NCI-H187 (cell line): ENCODE measurements around the gene SUSD2.
"Not testable (repeated sequence)": the region's sequence is repeated elsewhere in the genome, so short reads cannot be mapped to it uniquely, and the experiment has no call there.

ENCODE experiments used
- DNase-seq, 2 experiments: peaks; one replicate each; lab custom pipeline; 2025; lab: John Stamatoyannopoulos, UW

Gene SUSD2, protein sequence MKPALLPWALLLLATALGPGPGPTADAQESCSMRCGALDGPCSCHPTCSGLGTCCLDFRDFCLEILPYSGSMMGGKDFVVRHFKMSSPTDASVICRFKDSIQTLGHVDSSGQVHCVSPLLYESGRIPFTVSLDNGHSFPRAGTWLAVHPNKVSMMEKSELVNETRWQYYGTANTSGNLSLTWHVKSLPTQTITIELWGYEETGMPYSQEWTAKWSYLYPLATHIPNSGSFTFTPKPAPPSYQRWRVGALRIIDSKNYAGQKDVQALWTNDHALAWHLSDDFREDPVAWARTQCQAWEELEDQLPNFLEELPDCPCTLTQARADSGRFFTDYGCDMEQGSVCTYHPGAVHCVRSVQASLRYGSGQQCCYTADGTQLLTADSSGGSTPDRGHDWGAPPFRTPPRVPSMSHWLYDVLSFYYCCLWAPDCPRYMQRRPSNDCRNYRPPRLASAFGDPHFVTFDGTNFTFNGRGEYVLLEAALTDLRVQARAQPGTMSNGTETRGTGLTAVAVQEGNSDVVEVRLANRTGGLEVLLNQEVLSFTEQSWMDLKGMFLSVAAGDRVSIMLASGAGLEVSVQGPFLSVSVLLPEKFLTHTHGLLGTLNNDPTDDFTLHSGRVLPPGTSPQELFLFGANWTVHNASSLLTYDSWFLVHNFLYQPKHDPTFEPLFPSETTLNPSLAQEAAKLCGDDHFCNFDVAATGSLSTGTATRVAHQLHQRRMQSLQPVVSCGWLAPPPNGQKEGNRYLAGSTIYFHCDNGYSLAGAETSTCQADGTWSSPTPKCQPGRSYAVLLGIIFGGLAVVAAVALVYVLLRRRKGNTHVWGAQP

DNA sequence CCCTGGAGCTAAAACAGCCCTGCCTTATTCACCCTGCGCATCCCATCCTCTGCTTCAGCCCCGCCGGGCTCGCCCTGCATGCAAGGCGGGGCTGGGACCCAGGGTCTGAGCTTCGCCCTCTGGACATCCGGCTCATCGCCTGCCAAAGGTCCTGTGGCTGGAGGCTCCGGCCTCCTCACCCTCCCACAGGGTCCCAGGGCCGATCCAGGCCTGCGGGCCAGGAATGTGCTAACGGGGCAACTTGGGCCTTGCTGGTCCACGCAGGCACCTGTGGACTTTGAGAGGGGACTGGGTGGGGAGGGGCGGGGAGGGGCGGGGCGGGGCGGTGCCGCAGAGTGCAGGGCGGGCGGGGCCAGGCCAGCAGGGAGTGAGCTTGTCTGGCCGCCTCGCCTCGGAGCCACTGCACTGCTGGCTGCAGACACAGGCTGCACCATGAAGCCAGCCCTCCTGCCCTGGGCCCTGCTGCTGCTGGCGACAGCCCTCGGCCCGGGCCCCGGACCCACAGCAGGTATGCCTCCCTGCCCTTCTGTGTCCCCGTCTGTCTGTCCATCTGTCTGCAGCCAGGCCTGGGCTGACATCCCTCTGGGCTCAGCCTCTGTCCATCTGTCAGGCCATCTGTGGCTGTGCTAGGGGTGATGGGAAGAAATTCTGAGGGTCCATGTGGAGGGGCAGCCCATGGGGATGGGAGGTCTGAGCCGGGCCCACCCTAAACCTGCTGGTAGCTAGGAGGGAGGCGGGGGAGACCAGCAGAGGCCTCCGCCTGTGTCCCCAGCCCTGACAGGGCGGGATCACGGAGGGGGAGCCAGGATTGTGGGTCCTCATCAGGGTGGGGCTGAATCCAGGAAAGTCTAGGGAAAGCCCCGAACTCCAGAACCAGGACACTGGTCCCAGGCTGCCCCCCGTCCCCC, at the start of gene SUSD2:
TSS of gene SUSD2 (plus strand) at position 400 of the 908 bp plus-strand sequence. CDS start at position 433, 33 bp downstream.
- DNase-seq: no peak

DNA sequence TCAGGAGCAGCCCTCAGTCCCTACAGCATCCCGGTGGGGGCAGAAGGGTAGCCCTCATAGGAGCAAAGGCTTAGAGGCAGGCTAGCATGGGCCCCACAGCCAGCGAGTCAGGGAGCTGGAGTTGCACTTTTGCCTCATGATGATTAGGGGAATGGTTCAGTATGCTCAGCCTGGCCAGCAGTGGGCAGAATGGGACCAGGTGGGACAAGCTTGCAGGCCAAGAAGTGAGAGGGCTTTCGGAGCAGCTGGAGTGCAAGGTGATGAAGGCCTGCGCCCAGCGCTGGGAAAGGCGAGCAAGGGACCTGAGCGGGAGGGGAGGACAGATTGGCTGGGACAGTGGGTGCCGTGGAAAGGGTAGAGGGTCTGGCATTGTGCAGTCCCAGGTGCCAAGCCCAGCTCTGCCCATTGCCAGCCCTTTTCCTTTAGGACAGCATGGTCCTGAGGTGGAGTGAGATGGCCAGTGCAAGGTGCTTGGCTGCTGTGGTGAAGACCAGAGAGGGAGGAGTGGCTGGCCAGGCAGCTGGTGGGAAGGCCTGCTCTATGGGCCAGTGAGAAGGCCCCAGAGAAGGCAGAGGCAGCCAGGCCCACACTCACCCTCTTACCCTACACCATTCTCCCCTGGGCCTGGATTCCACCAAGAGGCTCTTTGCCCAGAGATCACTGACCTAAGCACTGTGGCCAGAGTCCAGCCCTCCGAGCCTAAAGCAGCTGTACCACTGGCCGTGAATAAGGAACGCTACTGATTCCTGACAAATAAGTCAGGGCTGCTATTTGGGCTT, 47.9 kb upstream of the SUSD2 start:
- DNase-seq: no peak

DNA sequence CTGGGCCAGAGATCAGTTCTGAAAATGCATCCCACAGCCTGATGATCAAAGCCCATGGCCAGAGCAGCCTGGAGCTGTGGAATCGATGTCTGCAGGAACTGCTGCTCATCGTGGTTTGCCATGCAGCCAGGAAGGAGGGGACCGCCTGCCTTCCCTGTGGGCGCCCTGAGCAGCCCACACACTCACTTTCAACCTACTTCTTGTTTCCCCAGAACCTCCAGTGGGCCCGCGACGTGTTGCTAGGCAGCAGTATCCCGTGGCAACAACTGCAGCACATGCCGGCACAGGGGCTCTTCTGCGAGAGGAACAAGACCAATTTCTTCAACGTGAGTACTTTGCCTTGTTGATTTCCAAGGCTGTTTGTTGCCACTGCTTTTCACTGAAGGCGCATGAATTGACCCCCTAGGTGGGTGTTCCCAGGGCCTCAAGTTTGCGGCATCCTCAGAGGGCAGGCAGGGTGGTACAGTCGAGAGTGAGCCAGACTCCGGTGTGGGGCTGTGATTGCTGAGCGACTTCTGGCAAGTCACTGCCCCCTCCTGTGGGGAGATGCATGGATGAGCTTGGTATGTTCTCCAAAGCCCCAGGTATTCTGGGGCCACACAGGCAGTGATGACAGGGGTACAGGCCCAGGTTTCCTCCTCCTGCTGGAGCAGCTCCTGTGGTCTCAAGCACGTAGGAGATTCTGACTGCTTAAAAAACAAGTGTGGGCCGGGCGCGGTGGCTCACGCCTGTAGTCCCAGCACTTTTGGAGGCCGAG, 47.0 kb upstream of the SUSD2 start:
- no peak for DNase-seq

DNA sequence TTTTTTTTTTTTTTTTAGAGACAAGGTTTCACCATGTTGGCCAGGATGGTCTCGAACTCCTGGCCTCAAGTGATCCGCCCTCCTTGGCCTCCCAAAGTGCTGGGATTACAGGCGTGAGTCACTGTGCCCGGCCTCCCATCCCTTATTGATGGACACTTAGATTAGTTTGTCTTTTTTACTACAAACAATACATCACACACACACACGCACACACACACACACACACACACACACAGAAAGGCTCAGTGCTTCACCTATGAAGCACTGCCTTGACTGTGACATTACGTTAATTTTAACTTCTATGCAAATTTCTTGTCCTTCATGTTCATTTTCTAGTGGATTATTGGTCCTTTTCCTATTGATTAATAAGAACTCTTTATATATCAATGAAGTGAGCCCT, 44.8 kb upstream of the SUSD2 start:
- DNase-seq: not testable (repeated sequence)

DNA sequence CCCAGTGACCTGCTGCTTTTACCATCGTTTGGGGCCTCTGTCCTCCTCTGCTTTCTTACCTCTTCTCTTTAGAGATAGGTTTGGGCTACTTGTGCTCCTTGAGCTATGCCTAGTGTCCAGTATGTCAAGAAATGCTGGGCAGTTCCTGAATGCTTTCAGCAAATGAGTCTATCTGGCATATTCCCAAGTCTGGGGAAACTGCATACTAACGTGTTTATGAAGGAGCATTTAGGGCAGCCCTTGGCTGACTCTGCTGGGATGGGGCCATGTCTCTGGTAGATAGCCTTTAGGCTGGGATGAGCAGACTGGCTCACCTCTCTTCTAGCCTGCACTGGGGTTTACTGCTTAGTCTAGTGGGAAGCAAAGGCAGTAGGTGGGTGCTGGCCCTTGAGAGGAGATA, 43.7 kb upstream of the SUSD2 start:
- DNase-seq: no peak

DNA sequence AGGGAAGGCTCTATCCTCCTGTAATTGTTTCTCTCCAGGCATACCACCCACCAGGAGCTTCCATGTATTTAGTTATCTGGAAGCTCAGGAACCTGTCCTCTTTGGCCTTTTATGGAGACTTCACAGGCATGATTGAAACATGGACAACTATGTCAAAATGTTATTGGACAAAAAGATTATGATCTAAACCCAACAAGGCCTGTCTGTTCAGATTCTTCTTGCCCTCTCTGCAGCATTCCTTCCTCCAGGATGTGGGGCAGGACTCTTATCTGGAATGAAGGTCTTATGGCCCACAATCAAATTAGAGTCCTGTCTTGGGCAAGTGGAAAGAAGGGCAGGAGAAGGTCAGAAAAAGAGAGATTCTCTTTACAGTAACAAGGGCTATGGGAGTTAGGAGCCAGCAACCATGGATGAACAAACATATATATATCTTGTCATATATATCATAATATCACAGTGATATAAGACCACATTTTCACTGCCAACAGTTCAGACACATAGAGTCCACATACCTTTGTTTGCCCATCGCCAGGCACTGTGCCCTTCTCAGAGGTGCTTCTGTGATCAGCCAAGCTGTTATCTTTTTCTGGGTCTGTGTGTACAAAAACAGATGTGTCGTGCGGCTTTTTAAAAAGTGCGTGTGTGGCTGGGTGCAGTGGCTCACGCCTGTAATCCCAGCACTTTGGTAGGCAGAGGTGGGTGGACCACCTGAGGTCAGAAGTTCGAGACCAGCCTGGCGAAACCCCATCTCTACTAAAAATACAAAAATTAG, 42.5 kb upstream of the SUSD2 start:
- no peak for DNase-seq

DNA sequence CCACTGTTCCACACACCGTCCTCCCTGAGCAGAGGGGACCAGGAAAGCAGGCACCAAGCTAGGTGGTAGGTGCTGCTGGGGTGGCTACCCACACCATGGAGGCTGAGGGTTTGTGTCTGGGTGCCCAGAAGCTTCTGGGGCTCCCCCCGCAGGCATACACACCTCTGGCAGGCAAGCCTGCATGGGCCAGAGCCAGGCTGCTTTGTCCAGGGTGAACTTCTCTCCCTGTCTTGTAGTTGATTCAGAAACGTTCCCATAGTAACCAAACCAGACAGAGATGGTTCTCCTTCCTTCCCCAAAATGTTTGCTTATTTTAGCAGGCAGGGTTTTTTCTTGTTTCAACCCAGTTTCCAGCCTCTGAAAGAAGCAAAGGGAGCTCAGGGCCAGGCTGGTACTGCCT, 40.9 kb upstream of the SUSD2 start:
- DNase-seq: no peak

DNA sequence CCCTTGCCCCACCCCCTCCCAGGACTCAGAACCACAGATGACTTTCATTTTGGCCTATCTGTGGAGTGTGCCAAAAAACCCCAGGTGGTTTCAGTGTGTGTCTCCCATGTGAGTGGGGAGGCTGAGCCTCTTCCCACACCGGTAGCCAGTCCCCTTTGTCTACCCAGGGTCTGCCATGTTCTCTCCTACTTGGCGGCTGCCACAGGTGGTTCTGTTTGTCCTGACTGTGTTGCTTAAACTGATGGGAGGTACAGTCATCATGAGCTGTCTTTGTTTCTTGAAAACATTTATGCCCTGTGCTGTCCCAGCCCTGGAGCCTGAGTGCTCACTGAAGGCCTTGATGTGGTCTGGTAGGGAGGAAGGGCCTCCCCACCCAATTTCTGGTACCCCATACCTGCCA, 39.7 kb upstream of the SUSD2 start:
- DNase-seq: no peak

DNA sequence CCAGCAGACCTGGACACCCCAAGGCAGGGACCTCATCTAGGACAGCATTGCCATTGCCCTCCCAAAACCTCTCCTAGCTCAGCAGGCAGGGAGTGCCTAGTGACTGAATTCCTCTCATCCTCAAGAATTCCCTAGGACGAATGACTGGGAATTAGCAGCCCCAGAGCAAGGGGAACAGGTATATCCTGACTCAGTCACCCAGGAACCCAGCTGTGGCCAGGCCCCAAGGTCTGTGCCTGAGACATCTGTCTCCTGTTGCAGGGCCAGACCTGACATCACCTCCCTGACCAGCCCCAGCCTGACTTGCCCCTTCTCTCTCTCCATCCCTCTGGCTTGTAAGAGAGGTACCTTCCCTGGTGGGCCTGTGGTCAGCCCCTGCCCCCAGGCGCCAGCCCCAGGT, 39.0 kb upstream of the SUSD2 start:
- DNase-seq: no peak

DNA sequence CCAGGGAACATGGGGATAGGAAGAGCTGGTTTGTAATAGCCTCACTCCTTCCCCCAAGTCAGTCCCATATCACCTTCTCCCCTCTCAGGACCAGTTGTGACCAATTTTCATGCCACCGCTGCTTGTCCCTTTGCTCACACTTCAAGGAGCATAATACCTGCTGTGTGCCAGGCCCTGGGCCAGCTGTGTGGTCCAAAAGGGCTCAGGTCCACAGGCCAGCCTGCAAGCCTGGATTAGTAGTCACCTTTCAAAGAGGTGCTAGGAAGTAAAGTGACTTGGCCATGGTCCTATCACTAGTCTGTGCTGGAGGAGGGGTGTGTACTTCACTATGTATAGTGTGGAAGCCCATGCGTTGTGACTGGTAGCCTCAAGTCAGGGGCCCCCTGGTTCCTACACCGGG, 38.5 kb upstream of the SUSD2 start:
- DNase-seq: no peak

DNA sequence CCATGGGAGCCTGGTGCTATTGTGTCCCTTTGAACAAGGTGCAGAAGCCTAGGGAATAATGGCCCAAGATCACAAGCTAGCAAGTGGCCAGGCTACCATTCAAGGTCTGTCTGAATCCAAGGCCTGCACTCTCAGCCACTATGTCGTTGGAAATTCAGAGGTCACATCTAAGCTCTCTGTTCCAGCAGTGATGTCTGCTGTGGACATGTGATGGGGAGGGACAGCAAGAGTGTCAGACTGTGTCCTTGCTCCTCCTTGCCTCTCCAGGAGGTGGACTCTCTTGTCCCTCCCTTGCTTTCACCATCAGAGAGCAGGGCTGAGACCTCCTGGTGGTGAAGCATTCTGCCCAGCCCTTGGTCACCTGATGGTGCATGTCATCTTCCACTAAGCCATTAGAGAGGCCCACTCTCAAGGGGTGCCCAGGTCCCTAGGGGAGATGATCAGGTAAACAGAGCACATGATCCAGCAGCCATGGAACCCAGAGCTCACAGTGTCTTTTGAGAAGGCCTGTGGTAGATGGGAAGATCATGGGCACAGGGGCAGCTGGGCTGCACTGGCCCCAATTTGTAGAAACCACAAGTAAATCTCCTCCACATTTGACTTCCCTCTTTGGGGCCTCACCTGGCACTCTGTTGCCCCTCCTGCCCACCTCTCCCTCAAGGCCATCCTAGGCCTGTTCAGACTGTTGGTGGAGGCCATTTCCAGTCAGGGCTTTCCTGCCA, 37.1 kb upstream of the SUSD2 start:
- no peak for DNase-seq

DNA sequence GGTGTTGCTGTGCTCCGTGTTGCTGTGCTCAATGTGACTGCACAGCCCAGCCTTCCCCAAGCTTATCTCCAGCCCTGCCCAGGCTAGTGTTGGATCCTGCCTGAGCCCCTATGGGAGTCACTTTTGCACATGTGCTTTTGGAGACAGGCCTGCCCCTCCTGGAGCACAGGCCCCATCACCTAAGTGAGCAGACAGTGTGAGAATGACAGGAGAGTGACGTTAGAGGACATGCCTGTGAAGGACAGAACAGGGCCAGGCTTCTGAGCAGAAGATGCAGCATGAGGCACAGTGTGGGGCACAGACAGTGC, 36.6 kb upstream of the SUSD2 start:
- DNase-seq: no peak

DNA sequence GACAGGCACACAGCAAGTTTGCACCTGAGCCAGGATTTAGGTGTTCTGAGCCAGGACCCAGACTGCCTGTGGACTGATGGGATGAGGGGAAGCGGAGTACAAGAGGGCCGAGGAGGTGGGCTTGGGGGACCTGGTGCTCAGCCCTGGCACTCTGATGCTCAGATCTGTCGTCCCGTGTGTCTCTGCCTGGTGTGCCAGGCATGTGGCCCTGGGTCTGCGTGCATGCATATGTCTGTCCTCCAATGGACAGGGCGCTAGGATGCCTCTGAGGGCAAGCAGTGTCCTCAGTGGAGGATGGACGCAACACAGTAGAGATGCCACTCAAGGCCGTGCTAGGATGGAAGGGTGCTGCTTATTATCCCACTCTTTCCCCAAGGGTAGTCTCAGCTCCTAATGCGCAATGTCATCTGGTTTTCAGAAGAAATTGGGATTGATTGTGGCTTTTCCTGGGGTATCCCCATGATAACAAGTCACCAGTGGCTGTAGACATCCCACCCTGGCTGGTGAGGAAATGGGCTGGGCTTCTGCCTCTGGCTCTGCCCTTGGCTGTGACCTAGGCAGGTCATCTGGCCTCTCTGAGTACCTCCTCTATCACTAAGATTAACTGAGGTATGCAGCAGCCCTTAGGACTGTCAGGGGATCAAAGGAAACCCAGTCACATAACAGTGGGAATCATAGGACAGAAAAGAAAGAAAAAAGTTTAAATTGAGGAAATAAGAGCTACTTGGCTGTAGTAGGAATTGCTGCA, 35.7 kb upstream of the SUSD2 start:
- no peak for DNase-seq

DNA sequence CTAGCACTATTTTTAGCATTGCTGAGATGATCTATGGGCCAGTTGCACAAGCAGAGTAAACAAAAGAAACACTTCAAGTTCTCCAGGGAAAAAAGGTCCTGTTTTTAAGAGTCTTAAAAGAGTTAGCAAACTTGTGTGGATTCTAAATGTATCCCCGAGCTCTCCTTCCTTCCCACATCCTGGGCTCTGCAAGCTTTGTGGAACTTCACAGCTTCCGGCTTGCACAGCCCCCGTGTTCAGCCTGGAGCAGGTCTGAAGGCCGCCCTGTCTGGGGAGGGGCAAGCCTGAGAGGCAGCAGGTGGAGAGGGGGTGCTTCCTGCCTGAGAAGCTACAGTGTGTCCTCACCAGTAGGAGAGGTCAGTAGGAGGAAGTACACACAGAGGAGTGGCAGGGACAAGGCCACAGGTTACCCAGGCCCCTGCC, 35.1 kb upstream of the SUSD2 start:
- peak in 1 of 2 experiments; percentile 1 for DNase-seq

DNA sequence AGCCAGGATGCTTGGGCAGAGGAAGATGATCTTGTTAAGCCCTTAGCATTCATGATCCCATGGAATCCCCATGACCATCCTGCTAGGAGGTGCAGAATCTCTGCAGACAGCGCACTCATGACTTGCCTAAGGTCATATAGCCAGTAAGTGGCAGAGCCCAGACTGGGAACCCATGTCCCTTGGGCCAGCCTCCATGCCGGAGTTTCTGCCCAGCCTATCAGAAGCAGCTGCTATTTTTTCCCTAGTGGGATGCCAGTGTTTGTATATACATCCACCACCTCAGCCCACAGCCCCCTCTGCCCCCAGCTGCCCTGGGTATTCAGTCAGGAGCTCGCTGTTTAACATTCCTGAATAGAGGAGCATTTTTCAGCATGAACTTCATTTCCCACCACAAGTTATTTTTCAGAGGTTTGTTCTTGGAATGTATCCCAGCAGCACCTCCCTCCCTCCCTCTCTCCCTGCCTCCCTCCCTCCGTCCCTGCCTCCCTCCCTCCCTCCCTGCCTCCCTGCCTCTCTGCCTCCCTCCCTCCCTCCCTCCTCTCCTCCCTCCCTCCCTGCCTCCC, 34.4 kb upstream of the SUSD2 start:
- no peak for DNase-seq

DNA sequence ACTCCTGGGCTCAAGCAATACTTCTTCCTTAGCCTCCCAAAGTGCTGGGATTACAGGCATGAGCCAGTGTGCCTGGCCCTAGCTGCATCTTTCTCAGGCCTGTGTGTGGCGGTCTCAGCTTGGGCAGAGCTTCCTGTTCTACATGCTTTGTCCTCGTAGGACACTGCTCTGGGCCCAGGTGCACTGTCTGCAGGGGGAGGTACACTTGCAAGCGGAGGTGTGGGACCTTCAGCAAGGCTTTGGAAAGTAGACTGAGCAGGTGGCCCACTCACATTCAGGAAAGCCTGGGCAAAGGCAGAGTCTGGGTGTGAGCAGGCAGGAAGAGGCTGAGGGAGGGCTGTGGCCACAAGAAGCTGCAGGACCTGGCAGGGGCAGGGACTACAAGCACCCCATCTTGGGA, 33.6 kb upstream of the SUSD2 start:
- DNase-seq: no peak

DNA sequence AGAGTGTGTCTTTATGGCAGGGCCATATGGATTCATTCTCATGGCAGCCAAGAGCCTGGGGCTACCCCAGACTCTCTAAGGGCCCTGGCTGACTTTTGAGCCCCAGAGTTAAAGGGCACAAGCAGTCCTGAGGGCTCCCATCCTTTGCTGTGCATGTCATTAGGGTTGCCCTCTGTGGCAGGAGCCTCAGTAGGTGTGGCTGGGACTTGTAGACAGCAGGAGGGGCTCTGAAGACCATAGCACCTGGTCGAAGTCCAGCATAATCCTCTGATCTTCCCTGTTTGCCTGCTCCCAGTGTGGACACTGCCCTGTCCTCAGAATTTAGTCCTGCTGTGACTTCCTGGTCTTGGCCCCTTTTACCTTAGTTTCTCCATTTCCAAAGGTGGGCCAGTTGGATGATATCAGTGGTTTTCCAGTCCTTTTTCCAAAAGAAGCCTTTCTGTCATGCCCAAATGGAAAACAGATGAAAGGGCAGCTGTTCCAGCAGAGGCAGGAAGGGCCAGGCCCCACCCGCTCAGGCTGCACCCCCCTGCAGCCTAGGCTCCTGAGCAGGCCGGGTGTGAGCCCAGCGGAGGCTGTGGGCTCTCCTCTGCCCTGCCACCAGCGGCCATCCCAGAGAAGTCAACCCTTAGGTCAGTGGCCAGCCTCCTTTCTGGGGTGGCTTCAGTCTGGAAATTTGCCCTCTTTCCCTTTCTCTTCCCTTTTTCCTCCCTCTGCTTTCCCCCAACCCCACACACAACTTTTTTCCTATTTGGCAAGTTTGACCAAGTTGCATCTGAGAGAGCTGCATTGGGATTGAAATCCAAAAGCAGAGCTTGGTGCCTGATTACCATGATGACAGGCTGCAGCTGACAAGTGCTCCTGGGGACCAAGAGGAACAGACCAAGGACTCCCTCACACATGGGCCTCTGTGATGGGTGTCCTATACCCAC, 32.8 kb upstream of the SUSD2 start:
- no peak for DNase-seq
